GM23338 (cell line): Measurements from ENCODE around the gene PWP2. TPM values are rescaled to one million over a fixed set of nuclear protein-coding genes. Genes with fewer than 3 reads are reported as not detected.

Experiments used
- ATAC-seq: fragments of 200-7000 bp; cut with Tn5 transposase; 3 replicates; pipeline ENCODE4 v1.9.1; 2020
- DNase-seq: peaks from one replicate; pipeline ENCODE4 v3.0.0-alpha.2; 2015; ENCODE audit warnings: low spot score
- H2AFZ ChIP-seq: fragments of 200-600 bp; sonication (generic); 2 replicates; pipeline ENCODE4 v1.8.0; 2016; ENCODE audit warnings: antibody characterized with exemption, mild to moderate bottlenecking, moderate library complexity
- H3F3A ChIP-seq: fragments of 200-600 bp; sonication (generic); replicated peaks from 2 replicates; pipeline ENCODE4 v1.8.0; 2017; ENCODE audit warnings: antibody characterized with exemption, mixed run types, low read depth
- H3K27ac ChIP-seq: fragments of 200-600 bp; sonication (generic); 2 replicates; pipeline ENCODE4 v1.6.1; 2016; ENCODE audit warnings: low read depth
- H3K27me3 ChIP-seq: fragments of 200-600 bp; sonication (generic); 2 replicates; pipeline ENCODE4 v1.8.0; 2016; ENCODE audit warnings: mild to moderate bottlenecking, mixed run types, moderate library complexity; ENCODE audit not compliant: insufficient read depth
- H3K36me3 ChIP-seq: fragments of 200-600 bp; sonication (generic); 2 replicates; pipeline ENCODE4 v1.8.0; 2016; ENCODE audit warnings: mild to moderate bottlenecking; ENCODE audit not compliant: insufficient read depth
- H3K4me1 ChIP-seq: fragments of 200-600 bp; sonication (generic); 2 replicates; pipeline ENCODE4 v1.8.0; 2016; ENCODE audit warnings: mild to moderate bottlenecking, moderate library complexity; ENCODE audit not compliant: insufficient read depth
- H3K4me2 ChIP-seq: fragments of 200-600 bp; sonication (generic); 2 replicates; pipeline ENCODE4 v1.7.1; 2017; ENCODE audit warnings: mixed run types
- H3K4me3 ChIP-seq: fragments of 200-600 bp; sonication (generic); 2 replicates; pipeline ENCODE4 v1.6.1; 2016; ENCODE audit warnings: mixed run types
- H3K79me2 ChIP-seq: fragments of 200-600 bp; sonication (generic); replicated peaks from 2 replicates; pipeline ENCODE4 v1.8.0; 2017; ENCODE audit warnings: mild to moderate bottlenecking; ENCODE audit not compliant: insufficient read depth
- H3K9me2 ChIP-seq: fragments of 200-600 bp; sonication (generic); 2 replicates; pipeline ENCODE4 v1.8.0; 2017; ENCODE audit not compliant: insufficient read depth
- H4K20me1 ChIP-seq: fragments of 200-600 bp; sonication (generic); replicated peaks from 2 replicates; pipeline ENCODE4 v1.8.0; 2017; ENCODE audit warnings: mild to moderate bottlenecking; ENCODE audit not compliant: insufficient read depth
- H3K27ac Mint-ChIP-seq: 2 replicates; pipeline ENCODE4 v1.8.0; 2020; ENCODE audit warnings: inconsistent platforms, mild to moderate bottlenecking, moderate library complexity, mixed read lengths
- H3K27me3 Mint-ChIP-seq: 3 replicates; pipeline ENCODE4 v1.8.0; 2022; ENCODE audit warnings: low read depth, mild to moderate bottlenecking, moderate library complexity, mixed read lengths, inconsistent platforms; ENCODE audit not compliant: insufficient read depth, poor library complexity
- H3K36me3 Mint-ChIP-seq: 3 replicates; pipeline ENCODE4 v1.8.0; 2021; ENCODE audit warnings: low read depth, mild to moderate bottlenecking, inconsistent platforms, moderate library complexity, mixed read lengths
- H3K4me1 Mint-ChIP-seq: 3 replicates; pipeline ENCODE4 v1.8.0; 2020; ENCODE audit warnings: mild to moderate bottlenecking, inconsistent platforms, mixed read lengths
- H3K4me3 Mint-ChIP-seq: 3 replicates; pipeline ENCODE4 v1.8.0; 2021; ENCODE audit warnings: moderate library complexity, mild to moderate bottlenecking, inconsistent platforms, mixed read lengths
- H3K9me3 Mint-ChIP-seq: 3 replicates; pipeline ENCODE4 v1.8.0; 2020; ENCODE audit warnings: moderate library complexity, mild to moderate bottlenecking, inconsistent platforms, mixed read lengths
- CREB1 ChIP-seq: fragments of 250-450 bp; sonication (Bioruptor Pico); IDR thresholded peaks from 2 replicates; pipeline ENCODE4 v1.5.0; 2020; ENCODE audit warnings: low read depth, mild to moderate bottlenecking, moderate library complexity
- CTCF ChIP-seq, 2 experiments: fragments of 200-600 bp in 1 of 2; sonication (generic) in 1 of 2; conservative IDR thresholded peaks; 2 replicates each; pipeline versions ENCODE4 v1.5.1 to v1.6.1; 2016 to 2017; ENCODE audit warnings: antibody characterized with exemption in 2 of 2, low read depth in 2 of 2, mild to moderate bottlenecking in 2 of 2, moderate library complexity in 1 of 2
- EZH2 ChIP-seq: fragments of 200-600 bp; sonication (generic); IDR thresholded peaks from one replicate; pipeline ENCODE4 v1.8.0; 2017; ENCODE audit warnings: antibody characterized with exemption, mild to moderate bottlenecking, low read depth; ENCODE audit not compliant: unreplicated experiment
- EZH2phosphoT487 ChIP-seq: fragments of 200-600 bp; sonication (generic); IDR thresholded peaks from one replicate; pipeline ENCODE4 v1.8.1; 2018; ENCODE audit warnings: antibody characterized with exemption; ENCODE audit not compliant: unreplicated experiment
- JUNB ChIP-seq: IDR thresholded peaks from one replicate; pipeline ENCODE4 v1.6.1; 2016; ENCODE audit warnings: antibody characterized with exemption; ENCODE audit not compliant: unreplicated experiment
- NANOG ChIP-seq: IDR thresholded peaks from 2 replicates; pipeline ENCODE4 v1.6.1; 2016; ENCODE audit warnings: antibody characterized with exemption, borderline replicate concordance
- POLR2AphosphoS5 ChIP-seq: IDR thresholded peaks from 2 replicates; pipeline ENCODE4 v1.6.1; 2016; ENCODE audit warnings: antibody characterized with exemption, low read depth
- STAT1 ChIP-seq: IDR thresholded peaks from one replicate; pipeline ENCODE4 v1.6.1; 2016; ENCODE audit warnings: antibody characterized with exemption; ENCODE audit not compliant: unreplicated experiment
- ZNF114 ChIP-seq: fragments of 250-450 bp; sonication (Bioruptor Pico); IDR thresholded peaks from 2 replicates; pipeline ENCODE4 v1.5.0; 2020; ENCODE audit warnings: mild to moderate bottlenecking, moderate library complexity
- ZNF331 ChIP-seq: fragments of 250-450 bp; sonication (Bioruptor Pico); IDR thresholded peaks from 2 replicates; pipeline ENCODE4 v1.5.0; 2020; ENCODE audit warnings: low read depth, mild to moderate bottlenecking, moderate library complexity
- polyA plus RNA-seq: library from polyadenylated mRNA; unstranded; fragments of >200 nt; fragmentation: Nextera tagmentation; extraction: Ambion mirVana; gene quantifications from 2 replicates; pipeline ENCODE4 v1.2.1, GENCODE V29; 2016
- total RNA-seq: library from RNA; depleted of rRNA; stranded (reverse); fragments of >200 nt; shearing (Covaris generic); gene quantifications from 2 replicates; pipeline ENCODE4 v1.2.3, GENCODE V29; 2014
- TF ChIP-seq, protein P1 (sequence below): IDR thresholded peaks from 2 replicates; pipeline ENCODE4 v1.6.1; 2016; ENCODE audit warnings: antibody characterized with exemption
- TF ChIP-seq, protein P2 (sequence below): IDR thresholded peaks from one replicate; pipeline ENCODE4 v1.6.1; 2018; ENCODE audit warnings: antibody characterized with exemption; ENCODE audit not compliant: unreplicated experiment

PWP2 gene
- total and polyA plus RNA-seq, 2 experiments from 2014 or later, result 18.2 to 59.2 TPM

GRCh38 chr21:44087426-44088400 is 19.5 kb upstream of the PWP2 start:
- H3K36me3 ChIP-seq, result peaks cover 29% of the 10 kb centered on the region; the same call in 1 of the 2 replicates
- H3K4me2 ChIP-seq, result no peak overlapping the region
- Mint-ChIP-seq H3K4me1 (no peaks in the 10 kb centered on the region), H3K9me3 (no peaks in the 10 kb centered on the region), H3K27ac (peak overlapping the region; percentile 63; the same call in 1 of the 2 replicates), H3K4me3 (no peak overlapping the region), H3K36me3 (peaks cover 58% of the 10 kb centered on the region), H3K27me3 (peaks cover 7% of the 10 kb centered on the region)
- no peaks in the 10 kb centered on the region; the same call in 1 of the 2 replicates for H3K79me2 ChIP-seq
- no peaks in the 10 kb centered on the region for H3F3A ChIP-seq
- no peaks in the 10 kb centered on the region for H3K4me1 ChIP-seq
- no peak overlapping the region for H3K4me3 ChIP-seq
- peaks cover 7% of the 10 kb centered on the region for H4K20me1 ChIP-seq
- ATAC-seq, result no peak
- H3K27ac ChIP-seq, result no peak overlapping the region
- no peaks in the 10 kb centered on the region for H3K27me3 ChIP-seq
- H3K9me2 ChIP-seq, result no peaks in the 10 kb centered on the region
- no peak for DNase-seq
- no peak for TF ChIP-seq EZH2phosphoT487
- H2AFZ ChIP-seq, result no peak overlapping the region

- DNase-seq, result no peak
- Histone ChIP-seq H3K9me2 (no peaks in the 10 kb centered on the region), H3K4me3 (no peak overlapping the region), H3K4me2 (no peak overlapping the region), H3K36me3 (peaks cover 26% of the 10 kb centered on the region; the same call in 1 of the 2 replicates), H3F3A (no peaks in the 10 kb centered on the region), H3K27ac (no peak overlapping the region), H4K20me1 (peaks cover 7% of the 10 kb centered on the region), H3K79me2 (no peaks in the 10 kb centered on the region; the same call in 1 of the 2 replicates), H2AFZ (no peak overlapping the region), H3K27me3 (no peaks in the 10 kb centered on the region), H3K4me1 (no peaks in the 10 kb centered on the region)
- Mint-ChIP-seq H3K4me3 (no peak overlapping the region), H3K27me3 (peaks cover 7% of the 10 kb centered on the region), H3K27ac (no peak overlapping the region), H3K4me1 (no peaks in the 10 kb centered on the region), H3K36me3 (peaks cover 54% of the 10 kb centered on the region), H3K9me3 (no peaks in the 10 kb centered on the region)
- ATAC-seq, result no peak
- TF ChIP-seq JUNB (no peak), ZNF331 (CRISPR knock-in tag) (no peak), POLR2AphosphoS5 (no peak), EZH2phosphoT487 (no peak), CTCF (conservative IDR thresholded peaks at IDR 0.05; ENCODE audit: low read depth in 2 of 2) (no peak), STAT1 (no peak), ZNF114 (CRISPR knock-in tag) (no peak), NANOG (no peak), EZH2 (no peak), CREB1 (CRISPR knock-in tag) (no peak)
- TF ChIP-seq, protein P1, sequence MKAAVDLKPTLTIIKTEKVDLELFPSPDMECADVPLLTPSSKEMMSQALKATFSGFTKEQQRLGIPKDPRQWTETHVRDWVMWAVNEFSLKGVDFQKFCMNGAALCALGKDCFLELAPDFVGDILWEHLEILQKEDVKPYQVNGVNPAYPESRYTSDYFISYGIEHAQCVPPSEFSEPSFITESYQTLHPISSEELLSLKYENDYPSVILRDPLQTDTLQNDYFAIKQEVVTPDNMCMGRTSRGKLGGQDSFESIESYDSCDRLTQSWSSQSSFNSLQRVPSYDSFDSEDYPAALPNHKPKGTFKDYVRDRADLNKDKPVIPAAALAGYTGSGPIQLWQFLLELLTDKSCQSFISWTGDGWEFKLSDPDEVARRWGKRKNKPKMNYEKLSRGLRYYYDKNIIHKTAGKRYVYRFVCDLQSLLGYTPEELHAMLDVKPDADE, result no peak
- TF ChIP-seq, protein P2, sequence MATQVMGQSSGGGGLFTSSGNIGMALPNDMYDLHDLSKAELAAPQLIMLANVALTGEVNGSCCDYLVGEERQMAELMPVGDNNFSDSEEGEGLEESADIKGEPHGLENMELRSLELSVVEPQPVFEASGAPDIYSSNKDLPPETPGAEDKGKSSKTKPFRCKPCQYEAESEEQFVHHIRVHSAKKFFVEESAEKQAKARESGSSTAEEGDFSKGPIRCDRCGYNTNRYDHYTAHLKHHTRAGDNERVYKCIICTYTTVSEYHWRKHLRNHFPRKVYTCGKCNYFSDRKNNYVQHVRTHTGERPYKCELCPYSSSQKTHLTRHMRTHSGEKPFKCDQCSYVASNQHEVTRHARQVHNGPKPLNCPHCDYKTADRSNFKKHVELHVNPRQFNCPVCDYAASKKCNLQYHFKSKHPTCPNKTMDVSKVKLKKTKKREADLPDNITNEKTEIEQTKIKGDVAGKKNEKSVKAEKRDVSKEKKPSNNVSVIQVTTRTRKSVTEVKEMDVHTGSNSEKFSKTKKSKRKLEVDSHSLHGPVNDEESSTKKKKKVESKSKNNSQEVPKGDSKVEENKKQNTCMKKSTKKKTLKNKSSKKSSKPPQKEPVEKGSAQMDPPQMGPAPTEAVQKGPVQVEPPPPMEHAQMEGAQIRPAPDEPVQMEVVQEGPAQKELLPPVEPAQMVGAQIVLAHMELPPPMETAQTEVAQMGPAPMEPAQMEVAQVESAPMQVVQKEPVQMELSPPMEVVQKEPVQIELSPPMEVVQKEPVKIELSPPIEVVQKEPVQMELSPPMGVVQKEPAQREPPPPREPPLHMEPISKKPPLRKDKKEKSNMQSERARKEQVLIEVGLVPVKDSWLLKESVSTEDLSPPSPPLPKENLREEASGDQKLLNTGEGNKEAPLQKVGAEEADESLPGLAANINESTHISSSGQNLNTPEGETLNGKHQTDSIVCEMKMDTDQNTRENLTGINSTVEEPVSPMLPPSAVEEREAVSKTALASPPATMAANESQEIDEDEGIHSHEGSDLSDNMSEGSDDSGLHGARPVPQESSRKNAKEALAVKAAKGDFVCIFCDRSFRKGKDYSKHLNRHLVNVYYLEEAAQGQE, result no peak
Observed at GRCh38 chr21:44088401-44088780, 18.8 kb upstream of the PWP2 start.
